HG03025 (cell line): ENCODE results near the gene MCC.

ENCODE experiments used
- ATAC-seq: cut with Tn5 transposase; IDR thresholded peaks from one replicate; pipeline ENCODE4 v1.9.1; 2021; ENCODE audit warnings: mild to moderate bottlenecking, moderate library complexity; ENCODE audit not compliant: unreplicated experiment, low FRiP score

Gene MCC

GRCh38 chr5:113255579-113256386 lies 232.5 kb downstream of the MCC start:
- no peak for ATAC-seq

- ATAC-seq: no peak
Observed at GRCh38 chr5:113255105-113255504, 233.1 kb downstream of the MCC start.

GRCh38 chr5:113253037-113253436 lies 235.2 kb downstream of the MCC start:
- ATAC-seq: no peak

GRCh38 chr5:113252066-113252465 lies 236.2 kb downstream of the MCC start:
- no peak for ATAC-seq

GRCh38 chr5:113250341-113250953 lies 237.8 kb downstream of the MCC start:
- no peak for ATAC-seq

GRCh38 chr5:113249206-113249605 lies 239.0 kb downstream of the MCC start:
- no peak for ATAC-seq

GRCh38 chr5:113246361-113246870 lies 241.8 kb downstream of the MCC start:
- no peak for ATAC-seq

- no peak for ATAC-seq
Observed at GRCh38 chr5:113245427-113246225, 242.6 kb downstream of the MCC start.

GRCh38 chr5:113244966-113245365 lies 243.3 kb downstream of the MCC start:
- no peak for ATAC-seq

- ATAC-seq: no peak
Observed at GRCh38 chr5:113243349-113243664, 244.9 kb downstream of the MCC start.

- ATAC-seq: no peak
Observed at GRCh38 chr5:113242481-113243348, 245.5 kb downstream of the MCC start.

- no peak for ATAC-seq
Observed at GRCh38 chr5:113240951-113241726, 247.1 kb downstream of the MCC start.

- no peak for ATAC-seq
Observed at GRCh38 chr5:113240032-113240431, 248.2 kb downstream of the MCC start.

- ATAC-seq: no peak
Observed at GRCh38 chr5:113237893-113238292, 250.4 kb downstream of the MCC start.

GRCh38 chr5:113236536-113237288 lies 251.5 kb downstream of the MCC start:
- ATAC-seq: no peak

- ATAC-seq: no peak
Observed at GRCh38 chr5:113235884-113236283, 252.4 kb downstream of the MCC start.

- no peak for ATAC-seq
Observed at GRCh38 chr5:113234546-113234945, 253.7 kb downstream of the MCC start.

- no peak for ATAC-seq
Observed at GRCh38 chr5:113233606-113234005, 254.6 kb downstream of the MCC start.

- no peak for ATAC-seq
Observed at GRCh38 chr5:113232667-113233066, 255.6 kb downstream of the MCC start.
